HEK293 (cell line): ENCODE results near the gene USP30.

Experiments used
- CTCF ChIA-PET: fragments of 350-600 bp; formaldehyde crosslinking; extraction: SDS; loops from one replicate; lab custom pipeline; 2021; ENCODE audit warnings: antibody characterized with exemption; lab: Yijun Ruan, JAX
- POLR2A ChIA-PET: fragments of 300-600 bp; formaldehyde crosslinking; extraction: SDS; loops from one replicate; lab custom pipeline; 2020; ENCODE audit warnings: antibody characterized with exemption, inconsistent platforms; lab: Yijun Ruan, JAX
- H3K27ac ChIP-seq: fragments of 200-500 bp; sonication (Bioruptor generic); 2 replicates; pipeline ENCODE4 v1.5.1; 2014; ENCODE audit warnings: low read depth, low read length, control low read depth, inconsistent platforms; ENCODE audit errors: extremely low read depth
- H3K36me3 ChIP-seq, 2 experiments: fragments of 200-500 bp in 1 of 2; sonication (Bioruptor generic) in 1 of 2; 1 replicate in 1 of 2; 2 replicates in 1 of 2; pipeline ENCODE4 v1.5.1; 2014 to 2017; ENCODE audit warnings: inconsistent platforms in 2 of 2, low read length in 2 of 2; ENCODE audit not compliant: control insufficient read depth in 2 of 2, insufficient read depth in 1 of 2
- H3K4me1 ChIP-seq: fragments of 200-500 bp; sonication (Bioruptor generic); 2 replicates; pipeline ENCODE4 v1.5.1; 2014; ENCODE audit warnings: mild to moderate bottlenecking, low read length, inconsistent platforms; ENCODE audit not compliant: control insufficient read depth, insufficient read depth
- H3K4me3 ChIP-seq: 2 replicates; pipeline ENCODE4 v1.5.1; 2011; ENCODE audit warnings: low read depth, mild to moderate bottlenecking, control low read depth, low read length, moderate library complexity
- H3K9me3 ChIP-seq: fragments of 200-500 bp; sonication (Bioruptor generic); 2 replicates; pipeline ENCODE4 v1.5.1; 2014; ENCODE audit warnings: low read depth, low read length, inconsistent platforms; ENCODE audit not compliant: control insufficient read depth, insufficient read depth
- KLF17 ChIP-seq: fragments of 450-650 bp; formaldehyde crosslinking; IDR thresholded peaks from 2 replicates; pipeline ENCODE4 v1.5.1; 2016; ENCODE audit warnings: missing biosample characterization, missing genetic modification characterization
- SP2 ChIP-seq: fragments of 450-650 bp; formaldehyde crosslinking; IDR thresholded peaks from 2 replicates; pipeline ENCODE4 v1.5.1; 2016; ENCODE audit warnings: missing biosample characterization, missing genetic modification characterization
- SP3 ChIP-seq: fragments of 450-650 bp; formaldehyde crosslinking; IDR thresholded peaks from 2 replicates; pipeline ENCODE4 v1.5.1; 2016; ENCODE audit warnings: missing biosample characterization, missing genetic modification characterization
- SP7 ChIP-seq: fragments of 450-650 bp; formaldehyde crosslinking; IDR thresholded peaks from 2 replicates; pipeline ENCODE4 v1.5.1; 2016; ENCODE audit warnings: missing biosample characterization, missing genetic modification characterization
- ZBTB1 ChIP-seq: fragments of 450-650 bp; formaldehyde crosslinking; IDR thresholded peaks from 2 replicates; pipeline ENCODE4 v1.5.1; 2016; ENCODE audit warnings: missing biosample characterization, missing genetic modification characterization
- ZNF214 ChIP-seq: fragments of 450-650 bp; formaldehyde crosslinking; IDR thresholded peaks from 2 replicates; pipeline ENCODE4 v1.5.1; 2017; ENCODE audit warnings: missing biosample characterization, mild to moderate bottlenecking, missing genetic modification characterization, borderline replicate concordance
- ZNF239 ChIP-seq: fragments of 450-650 bp; formaldehyde crosslinking; IDR thresholded peaks from 2 replicates; pipeline ENCODE4 v1.5.1; 2016; ENCODE audit warnings: missing biosample characterization, missing genetic modification characterization
- ZNF26 ChIP-seq: fragments of 450-650 bp; formaldehyde crosslinking; IDR thresholded peaks from 2 replicates; pipeline ENCODE4 v1.5.1; 2016; ENCODE audit warnings: missing biosample characterization, missing genetic modification characterization
- ZNF48 ChIP-seq: fragments of 450-650 bp; formaldehyde crosslinking; IDR thresholded peaks from 2 replicates; pipeline ENCODE4 v1.5.1; 2016; ENCODE audit warnings: missing biosample characterization, missing genetic modification characterization
- ZNF529 ChIP-seq: fragments of 450-650 bp; formaldehyde crosslinking; IDR thresholded peaks from 2 replicates; pipeline ENCODE4 v1.5.1; 2017; ENCODE audit warnings: missing genetic modification characterization, missing biosample characterization; ENCODE audit not compliant: insufficient replicate concordance
- ZNF624 ChIP-seq: fragments of 450-650 bp; formaldehyde crosslinking; IDR thresholded peaks from 2 replicates; pipeline ENCODE4 v1.5.1; 2017; ENCODE audit warnings: missing biosample characterization, missing genetic modification characterization
- ZNF658 ChIP-seq: fragments of 450-650 bp; formaldehyde crosslinking; IDR thresholded peaks from 2 replicates; pipeline ENCODE4; 2016; ENCODE audit warnings: missing biosample characterization, missing genetic modification characterization
- TF ChIP-seq, protein P1 (sequence below): fragments of 450-650 bp; formaldehyde crosslinking; IDR thresholded peaks from 2 replicates; pipeline ENCODE4 v1.5.1; 2017; ENCODE audit warnings: missing biosample characterization, missing genetic modification characterization
- TF ChIP-seq, protein P2 (sequence below): fragments of 450-650 bp; formaldehyde crosslinking; conservative IDR thresholded peaks from 2 replicates; pipeline ENCODE4 v1.5.1; 2016; ENCODE audit warnings: low read depth, missing biosample characterization, missing genetic modification characterization
- TF ChIP-seq, protein P3 (sequence below): fragments of 450-650 bp; formaldehyde crosslinking; IDR thresholded peaks from 2 replicates; pipeline ENCODE4 v1.5.1; 2016; ENCODE audit warnings: missing biosample characterization, missing genetic modification characterization

USP30 gene

DNA sequence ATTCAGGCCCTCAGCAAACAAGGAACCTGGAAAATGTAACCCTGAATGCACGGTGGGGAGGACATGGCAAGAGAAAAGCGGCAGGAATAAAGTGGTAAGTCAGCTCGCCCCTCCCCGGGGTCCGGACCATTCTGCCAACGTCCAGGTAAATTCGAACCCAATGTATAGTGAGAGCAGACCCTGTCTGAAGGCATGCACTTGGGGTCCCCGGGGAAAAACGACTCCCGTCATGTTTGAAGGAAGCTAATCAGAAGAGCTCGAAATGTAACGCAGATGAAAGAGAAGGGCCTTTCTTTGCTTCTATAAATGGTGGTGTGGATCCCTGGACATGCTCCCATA is 64.2 kb downstream of the USP30 start:
- ChIA-PET POLR2A (no interaction called here), CTCF (interaction anchor here (0.5 kb wide), 1 partner anchor 10 kb away, joined by 3 read pairs; no protein-coding TSS in a partner anchor)
- no peaks in the 10 kb centered on the region for H3K4me1 ChIP-seq
- no peaks in the 10 kb centered on the region for H3K9me3 ChIP-seq
- no peaks in the 10 kb centered on the region for H3K36me3 ChIP-seq
- no peak overlapping the region for H3K27ac ChIP-seq
- TF ChIP-seq ZNF529 (tag by site-specific recombination), result no peak
- TF ChIP-seq SP3 (tag by site-specific recombination), result no peak
- no peak for TF ChIP-seq ZNF624 (tag by site-specific recombination)
- TF ChIP-seq ZNF48 (tag by site-specific recombination), result no peak
- TF ChIP-seq ZNF26 (tag by site-specific recombination), result no peak
- no peak for TF ChIP-seq SP2
- TF ChIP-seq, protein P1, sequence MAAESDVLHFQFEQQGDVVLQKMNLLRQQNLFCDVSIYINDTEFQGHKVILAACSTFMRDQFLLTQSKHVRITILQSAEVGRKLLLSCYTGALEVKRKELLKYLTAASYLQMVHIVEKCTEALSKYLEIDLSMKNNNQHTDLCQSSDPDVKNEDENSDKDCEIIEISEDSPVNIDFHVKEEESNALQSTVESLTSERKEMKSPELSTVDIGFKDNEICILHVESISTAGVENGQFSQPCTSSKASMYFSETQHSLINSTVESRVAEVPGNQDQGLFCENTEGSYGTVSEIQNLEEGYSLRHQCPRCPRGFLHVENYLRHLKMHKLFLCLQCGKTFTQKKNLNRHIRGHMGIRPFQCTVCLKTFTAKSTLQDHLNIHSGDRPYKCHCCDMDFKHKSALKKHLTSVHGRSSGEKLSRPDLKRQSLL, result no peak
- TF ChIP-seq, protein P2, sequence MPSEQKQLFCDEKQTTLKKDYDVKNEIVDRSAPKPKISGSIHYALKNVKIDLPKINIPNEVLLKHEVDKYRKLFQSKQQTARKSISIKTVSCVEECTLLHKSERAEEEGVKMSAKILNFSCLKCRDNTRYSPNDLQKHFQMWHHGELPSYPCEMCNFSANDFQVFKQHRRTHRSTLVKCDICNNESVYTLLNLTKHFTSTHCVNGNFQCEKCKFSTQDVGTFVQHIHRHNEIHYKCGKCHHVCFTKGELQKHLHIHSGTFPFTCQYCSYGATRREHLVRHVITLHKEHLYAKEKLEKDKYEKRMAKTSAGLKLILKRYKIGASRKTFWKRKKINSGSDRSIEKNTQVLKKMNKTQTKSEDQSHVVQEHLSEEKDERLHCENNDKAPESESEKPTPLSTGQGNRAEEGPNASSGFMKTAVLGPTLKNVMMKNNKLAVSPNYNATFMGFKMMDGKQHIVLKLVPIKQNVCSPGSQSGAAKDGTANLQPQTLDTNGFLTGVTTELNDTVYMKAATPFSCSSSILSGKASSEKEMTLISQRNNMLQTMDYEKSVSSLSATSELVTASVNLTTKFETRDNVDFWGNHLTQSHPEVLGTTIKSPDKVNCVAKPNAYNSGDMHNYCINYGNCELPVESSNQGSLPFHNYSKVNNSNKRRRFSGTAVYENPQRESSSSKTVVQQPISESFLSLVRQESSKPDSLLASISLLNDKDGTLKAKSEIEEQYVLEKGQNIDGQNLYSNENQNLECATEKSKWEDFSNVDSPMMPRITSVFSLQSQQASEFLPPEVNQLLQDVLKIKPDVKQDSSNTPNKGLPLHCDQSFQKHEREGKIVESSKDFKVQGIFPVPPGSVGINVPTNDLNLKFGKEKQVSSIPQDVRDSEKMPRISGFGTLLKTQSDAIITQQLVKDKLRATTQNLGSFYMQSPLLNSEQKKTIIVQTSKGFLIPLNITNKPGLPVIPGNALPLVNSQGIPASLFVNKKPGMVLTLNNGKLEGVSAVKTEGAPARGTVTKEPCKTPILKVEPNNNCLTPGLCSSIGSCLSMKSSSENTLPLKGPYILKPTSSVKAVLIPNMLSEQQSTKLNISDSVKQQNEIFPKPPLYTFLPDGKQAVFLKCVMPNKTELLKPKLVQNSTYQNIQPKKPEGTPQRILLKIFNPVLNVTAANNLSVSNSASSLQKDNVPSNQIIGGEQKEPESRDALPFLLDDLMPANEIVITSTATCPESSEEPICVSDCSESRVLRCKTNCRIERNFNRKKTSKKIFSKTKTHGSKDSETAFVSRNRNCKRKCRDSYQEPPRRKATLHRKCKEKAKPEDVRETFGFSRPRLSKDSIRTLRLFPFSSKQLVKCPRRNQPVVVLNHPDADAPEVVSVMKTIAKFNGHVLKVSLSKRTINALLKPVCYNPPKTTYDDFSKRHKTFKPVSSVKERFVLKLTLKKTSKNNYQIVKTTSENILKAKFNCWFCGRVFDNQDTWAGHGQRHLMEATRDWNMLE (tag by site-specific recombination), result no peak
- no peak for TF ChIP-seq ZBTB1 (tag by site-specific recombination)
- no peak for TF ChIP-seq SP7
- no peak for TF ChIP-seq KLF17 (tag by site-specific recombination)
- no peak for TF ChIP-seq ZNF658 (tag by site-specific recombination)
- TF ChIP-seq, protein P3, sequence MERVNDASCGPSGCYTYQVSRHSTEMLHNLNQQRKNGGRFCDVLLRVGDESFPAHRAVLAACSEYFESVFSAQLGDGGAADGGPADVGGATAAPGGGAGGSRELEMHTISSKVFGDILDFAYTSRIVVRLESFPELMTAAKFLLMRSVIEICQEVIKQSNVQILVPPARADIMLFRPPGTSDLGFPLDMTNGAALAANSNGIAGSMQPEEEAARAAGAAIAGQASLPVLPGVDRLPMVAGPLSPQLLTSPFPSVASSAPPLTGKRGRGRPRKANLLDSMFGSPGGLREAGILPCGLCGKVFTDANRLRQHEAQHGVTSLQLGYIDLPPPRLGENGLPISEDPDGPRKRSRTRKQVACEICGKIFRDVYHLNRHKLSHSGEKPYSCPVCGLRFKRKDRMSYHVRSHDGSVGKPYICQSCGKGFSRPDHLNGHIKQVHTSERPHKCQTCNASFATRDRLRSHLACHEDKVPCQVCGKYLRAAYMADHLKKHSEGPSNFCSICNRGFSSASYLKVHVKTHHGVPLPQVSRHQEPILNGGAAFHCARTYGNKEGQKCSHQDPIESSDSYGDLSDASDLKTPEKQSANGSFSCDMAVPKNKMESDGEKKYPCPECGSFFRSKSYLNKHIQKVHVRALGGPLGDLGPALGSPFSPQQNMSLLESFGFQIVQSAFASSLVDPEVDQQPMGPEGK (tag by site-specific recombination), result no peak
- no peak overlapping the region for H3K4me3 ChIP-seq

- Histone ChIP-seq H3K36me3 (no peaks in the 10 kb centered on the region), H3K9me3 (no peaks in the 10 kb centered on the region), H3K4me3 (no peak overlapping the region), H3K27ac (no peak overlapping the region), H3K4me1 (no peaks in the 10 kb centered on the region)
- ChIA-PET CTCF (interaction anchor here (0.6 to 1.7 kb wide), 5 partner anchors 8 to 43 kb away, joined by 3 to 4 read pairs (median 3); no protein-coding TSS in a partner anchor), POLR2A (no interaction called here)
- TF ChIP-seq ZNF214 (tag by site-specific recombination), result no peak
- peak; percentile 93 for TF ChIP-seq ZNF239 (tag by site-specific recombination)
These were observed 67.7 kb downstream of the USP30 start for GRCh38 chr12:109120095-109120494.
